SU-DHL-6 (cell line): ENCODE measurements around the gene C2CD2.

Source experiments
- CTCF ChIP-seq: fragments of 200-600 bp; sonication (generic); IDR thresholded peaks from one replicate; pipeline ENCODE4 v1.5.1; 2017; ENCODE audit warnings: antibody characterized with exemption, mild to moderate bottlenecking, low read length, moderate library complexity; ENCODE audit not compliant: insufficient read depth, poor library complexity, severe bottlenecking
- EZH2phosphoT487 ChIP-seq: fragments of 200-600 bp; sonication (generic), shearing (Covaris generic); conservative IDR thresholded peaks from 2 replicates; pipeline ENCODE4 v1.6.1; 2018; ENCODE audit warnings: mild to moderate bottlenecking, antibody characterized with exemption, low read length, moderate library complexity, mixed read lengths

DNA sequence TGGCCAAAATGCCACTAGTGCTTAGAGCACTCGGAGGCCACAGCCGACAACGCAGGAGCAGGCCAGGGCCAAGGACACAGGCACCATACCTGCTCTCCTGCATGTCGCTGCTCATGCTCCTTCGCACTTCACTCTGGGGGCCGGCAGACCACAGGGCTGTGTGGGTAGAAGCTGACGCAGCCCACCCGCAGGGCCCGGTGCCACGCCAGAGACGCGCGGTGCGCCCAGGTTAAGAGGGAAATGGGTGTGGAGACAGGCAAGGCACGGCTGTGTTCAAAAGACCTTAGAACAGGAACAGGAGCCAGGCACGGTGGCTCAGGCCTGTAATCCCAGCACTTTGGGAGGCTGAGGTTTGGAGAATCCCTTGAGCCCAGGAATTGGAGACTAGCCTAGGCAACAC is 61.1 kb downstream of the C2CD2 start:
- TF ChIP-seq CTCF (no peak), EZH2phosphoT487 (no peak)
